Skin epidermis (tissue), 12 donors: ENCODE results near the gene NFATC3.
A peak's percentile ranks its signal among the peaks of the same experiment; 100 is the strongest.

Source experiments
- H3K27ac ChIP-seq, 21 experiments: fragments of 200-600 bp; sonication (generic) in 11 of 21; one replicate each; pipeline ENCODE4 v1.5.0; 2020; ENCODE audit warnings: mild to moderate bottlenecking in 3 of 21, inconsistent platforms in 2 of 21, moderate library complexity in 2 of 21
- H3K4me3 ChIP-seq, 7 experiments: fragments of 200-600 bp; sonication (generic) in 2 of 7; one replicate each; pipeline ENCODE4 v1.5.0; 2020; ENCODE audit warnings: inconsistent platforms in 2 of 7, mild to moderate bottlenecking in 2 of 7, moderate library complexity in 1 of 7

NFATC3 gene

DNA sequence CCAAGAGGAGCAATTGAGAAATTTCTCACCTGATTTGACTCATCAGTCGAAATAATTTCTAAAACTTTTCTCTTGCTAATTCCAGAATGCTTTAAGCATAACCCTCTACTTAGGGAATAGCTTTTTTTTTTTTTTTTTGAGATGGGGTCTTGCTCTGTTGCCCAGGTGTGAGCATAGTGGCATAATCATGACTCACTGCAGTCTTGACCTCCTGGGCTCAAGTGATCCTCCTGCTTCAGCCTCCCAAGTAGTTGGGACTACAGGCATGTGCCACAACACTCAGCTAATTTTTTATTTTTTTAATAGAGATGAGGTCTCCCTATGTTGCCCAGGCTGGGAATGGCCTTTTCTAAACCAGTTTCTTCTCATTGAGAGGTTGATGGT, 13.7 kb upstream of the NFATC3 start:
- Histone ChIP-seq H3K27ac (peak overlapping the region in 14 of 21 experiments; percentile 25 to 90 (median 64)), H3K4me3 (no peak overlapping the region)

DNA sequence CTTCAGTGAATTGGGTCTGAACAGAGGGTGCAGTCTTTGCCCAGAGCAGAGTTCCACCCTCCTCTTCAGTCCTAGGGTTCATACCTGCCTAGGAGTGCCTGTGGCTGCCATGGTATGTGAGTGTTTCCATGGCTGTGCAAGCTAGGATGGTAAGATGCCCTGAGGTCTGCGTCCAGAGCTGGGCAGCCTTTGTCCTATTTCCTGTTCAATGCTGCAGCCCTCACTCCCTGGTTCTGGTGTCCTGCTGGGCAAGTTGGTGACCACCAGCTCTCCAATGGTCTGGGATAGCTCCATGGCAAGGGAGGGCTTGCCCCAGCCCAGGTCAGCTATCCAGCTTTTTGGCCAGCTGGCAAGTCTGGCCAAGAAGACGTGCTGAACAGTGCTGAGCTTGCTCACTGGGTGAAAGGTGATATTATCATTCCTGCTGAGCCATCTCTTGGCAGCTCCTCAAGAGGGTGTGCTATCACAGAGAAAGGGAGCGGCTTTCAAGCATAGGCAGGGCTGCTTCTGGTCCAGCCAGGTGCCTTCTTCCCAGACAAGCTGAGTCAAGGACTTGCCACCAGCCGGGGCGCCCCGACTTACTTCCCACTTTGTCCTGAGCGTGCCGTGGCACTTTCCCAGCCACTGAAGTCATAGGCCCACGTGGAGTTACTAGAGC, 13.0 kb upstream of the NFATC3 start:
- Histone ChIP-seq H3K4me3 (no peak overlapping the region), H3K27ac (peak overlapping the region in 18 of 21 experiments; percentile 25 to 90 (median 62))

DNA sequence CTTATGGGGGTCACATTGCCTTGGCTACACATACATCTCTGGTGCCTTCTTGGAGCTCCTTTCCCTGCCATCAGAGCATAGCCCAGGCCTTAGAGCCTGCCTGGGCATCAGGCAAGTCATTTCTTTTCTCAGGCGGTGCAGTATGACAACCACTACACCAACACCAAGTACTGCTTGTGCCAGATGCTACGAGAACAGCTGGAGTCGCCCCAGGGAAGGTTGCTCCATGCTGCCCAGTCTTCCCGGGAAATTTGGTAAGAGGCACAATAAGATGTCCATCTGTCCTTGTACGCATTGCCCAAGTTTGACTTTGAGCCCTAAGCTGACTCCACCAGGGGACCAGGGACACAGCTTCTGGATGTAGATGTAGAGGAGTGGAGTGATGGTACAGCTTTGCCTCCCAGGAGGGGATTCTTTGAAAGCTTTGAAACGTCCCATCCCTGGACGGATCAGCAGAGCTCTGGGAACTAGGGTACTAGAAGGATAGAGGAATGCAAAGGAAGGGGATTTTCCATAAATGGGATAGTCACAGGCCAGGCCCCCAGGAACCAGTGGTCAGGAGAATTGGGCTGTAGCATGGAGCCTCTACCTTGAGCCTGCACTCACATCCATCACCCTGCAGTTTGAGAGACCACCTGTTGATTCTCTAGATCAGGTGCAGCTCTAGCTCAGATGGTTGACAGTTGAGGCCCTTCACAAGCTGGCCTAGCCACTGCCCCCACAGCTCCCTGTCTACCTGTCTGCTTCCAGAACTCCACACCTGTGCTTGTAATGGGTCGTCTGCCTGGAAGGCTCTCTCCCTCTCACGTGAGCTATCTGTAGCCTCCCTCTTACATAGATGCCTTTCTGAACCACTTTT, 11.0 kb upstream of the NFATC3 start:
- Histone ChIP-seq H3K27ac (peak overlapping the region in 9 of 21 experiments; percentile 6 to 90 (median 60)), H3K4me3 (no peak overlapping the region)

DNA sequence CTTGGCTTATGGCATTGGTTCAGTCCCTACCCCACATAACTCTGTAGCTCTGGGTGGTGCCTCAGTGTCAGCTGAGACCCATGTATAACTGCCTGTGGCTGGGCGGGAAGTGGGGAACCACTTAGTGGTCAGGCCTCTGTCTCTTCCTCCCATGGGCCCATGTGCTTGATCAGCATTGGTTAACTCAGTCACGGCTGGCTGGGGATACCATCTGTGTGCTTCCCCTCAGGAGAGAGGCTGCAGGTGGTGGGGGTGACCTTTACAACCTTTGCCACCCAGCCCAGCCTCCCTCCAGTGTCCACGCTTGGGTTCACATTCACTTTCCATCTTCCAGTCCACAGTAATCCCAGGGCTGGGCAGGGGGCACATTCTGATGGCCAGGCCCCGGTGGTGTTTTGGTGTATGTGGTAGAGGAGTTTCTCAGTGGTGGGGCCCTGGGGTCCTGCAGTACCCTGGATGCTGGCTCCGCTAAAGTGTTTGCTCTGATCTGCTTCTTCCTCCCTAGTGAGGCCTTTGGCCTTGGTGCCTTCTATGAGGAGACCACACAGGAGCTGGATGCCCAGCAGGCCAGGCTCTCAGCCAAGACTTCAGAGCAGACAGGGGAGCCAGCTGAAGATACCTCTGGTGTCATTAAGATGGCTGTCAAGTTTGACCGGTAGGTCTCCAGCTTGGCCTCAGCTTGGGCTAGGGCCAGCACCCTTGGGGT, 10.2 kb upstream of the NFATC3 start:
- Histone ChIP-seq H3K27ac (peak overlapping the region in 12 of 21 experiments; percentile 1 to 90 (median 44)), H3K4me3 (no peak overlapping the region)

DNA sequence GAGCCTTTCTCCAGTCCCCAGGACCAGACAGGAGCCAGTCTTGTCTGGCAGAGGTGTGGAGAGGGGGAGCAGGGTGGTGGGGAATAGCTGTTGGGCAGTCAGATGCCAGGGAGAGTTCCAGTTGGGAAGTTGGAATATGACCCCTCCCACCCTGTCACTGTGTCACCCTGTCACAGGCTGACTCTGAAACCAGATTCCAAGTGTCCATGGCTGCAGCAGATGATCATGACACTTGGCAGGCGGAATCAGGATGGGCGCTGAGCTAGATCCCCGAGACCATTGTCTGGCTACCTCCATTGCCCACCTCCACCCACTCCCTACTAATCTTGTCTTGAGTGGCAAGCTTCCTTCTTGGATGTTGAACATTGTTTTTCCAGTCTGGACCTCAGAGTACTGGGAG, 9.2 kb upstream of the NFATC3 start:
- Histone ChIP-seq H3K4me3 (no peak overlapping the region), H3K27ac (peak overlapping the region in 7 of 21 experiments; percentile 1 to 90 (median 75))

DNA sequence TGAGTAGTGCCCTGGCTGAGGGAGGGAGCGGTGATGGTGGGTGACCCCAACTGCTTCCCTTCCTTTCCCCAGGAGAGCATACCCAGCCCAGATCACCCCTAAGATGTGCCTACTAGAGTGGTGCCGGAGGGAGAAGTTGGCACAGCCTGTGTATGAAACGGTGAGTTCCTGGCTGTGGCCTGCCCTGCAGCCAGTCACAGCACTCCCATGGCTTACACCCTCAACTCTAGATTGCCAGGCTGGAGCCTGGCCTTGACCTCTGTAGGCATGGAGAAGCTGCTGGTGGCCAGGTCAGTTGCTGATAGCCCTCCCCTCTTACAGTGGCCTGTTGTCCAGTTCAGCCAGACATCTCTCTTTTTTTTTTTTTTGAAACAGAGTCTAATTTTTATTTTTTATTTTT, 8.6 kb upstream of the NFATC3 start:
- H3K27ac ChIP-seq: peak overlapping the region in 3 of 21 experiments; percentile 77 to 90 (median 81)
- H3K4me3 ChIP-seq: no peak overlapping the region

DNA sequence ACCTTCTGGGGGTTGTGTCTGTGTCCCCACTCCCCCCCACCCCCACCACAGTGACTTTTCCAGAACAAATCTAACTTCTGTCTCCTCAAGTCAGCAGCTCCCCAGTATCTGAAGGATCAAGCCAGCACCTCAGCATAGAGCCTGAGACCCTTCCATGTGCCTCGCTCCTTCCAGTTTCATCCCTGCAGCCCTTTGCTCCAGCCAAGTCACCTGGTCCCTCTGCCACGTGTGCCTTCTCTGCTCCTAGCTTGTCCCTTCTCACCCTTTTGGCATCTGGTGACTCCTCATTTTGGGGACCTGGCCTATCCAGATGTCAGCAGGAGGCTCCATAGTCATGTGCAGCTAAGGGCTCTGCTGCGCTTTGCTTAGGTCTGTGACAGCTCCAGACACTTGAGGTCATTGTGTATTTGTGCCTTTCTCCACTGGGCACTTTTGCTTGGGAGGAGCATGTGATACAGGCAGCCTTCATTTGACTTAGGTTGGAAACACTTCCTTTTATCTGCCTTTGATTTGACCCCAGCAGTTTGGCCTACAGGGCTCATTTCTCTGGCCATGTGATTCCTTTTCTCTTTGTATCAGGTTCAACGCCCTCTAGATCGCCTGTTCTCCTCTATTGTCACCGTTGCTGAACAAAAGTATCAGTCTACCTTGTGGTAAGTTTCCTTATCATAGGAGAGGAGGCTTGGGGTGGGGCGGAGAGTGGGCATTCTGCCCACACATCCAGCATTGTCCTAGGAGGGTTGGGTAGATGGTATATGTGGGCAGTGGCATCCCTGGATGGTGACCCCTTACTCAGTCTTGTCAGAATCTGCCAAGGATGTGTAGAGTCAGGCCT, 7.1 kb upstream of the NFATC3 start:
- Histone ChIP-seq H3K27ac (peak overlapping the region in 16 of 21 experiments; percentile 2 to 98 (median 86)), H3K4me3 (no peak overlapping the region)

DNA sequence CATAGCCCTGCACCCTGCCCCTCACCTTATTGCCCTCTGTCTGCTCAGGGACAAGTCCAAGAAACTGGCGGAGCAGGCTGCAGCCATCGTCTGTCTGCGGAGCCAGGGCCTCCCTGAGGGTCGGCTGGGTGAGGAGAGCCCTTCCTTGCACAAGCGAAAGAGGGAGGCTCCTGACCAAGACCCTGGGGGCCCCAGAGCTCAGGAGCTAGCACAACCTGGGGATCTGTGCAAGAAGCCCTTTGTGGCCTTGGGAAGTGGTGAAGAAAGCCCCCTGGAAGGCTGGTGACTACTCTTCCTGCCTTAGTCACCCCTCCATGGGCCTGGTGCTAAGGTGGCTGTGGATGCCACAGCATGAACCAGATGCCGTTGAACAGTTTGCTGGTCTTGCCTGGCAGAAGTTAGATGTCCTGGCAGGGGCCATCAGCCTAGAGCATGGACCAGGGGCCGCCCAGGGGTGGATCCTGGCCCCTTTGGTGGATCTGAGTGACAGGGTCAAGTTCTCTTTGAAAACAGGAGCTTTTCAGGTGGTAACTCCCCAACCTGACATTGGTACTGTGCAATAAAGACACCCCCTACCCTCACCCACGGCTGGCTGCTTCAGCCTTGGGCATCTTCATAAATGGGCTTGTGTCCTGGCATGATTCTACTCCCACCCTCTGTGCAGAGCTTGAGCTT, 6.3 kb upstream of the NFATC3 start:
- H3K4me3 ChIP-seq: no peak overlapping the region
- peak overlapping the region in 20 of 21 experiments; percentile 23 to 98 (median 82) for H3K27ac ChIP-seq

DNA sequence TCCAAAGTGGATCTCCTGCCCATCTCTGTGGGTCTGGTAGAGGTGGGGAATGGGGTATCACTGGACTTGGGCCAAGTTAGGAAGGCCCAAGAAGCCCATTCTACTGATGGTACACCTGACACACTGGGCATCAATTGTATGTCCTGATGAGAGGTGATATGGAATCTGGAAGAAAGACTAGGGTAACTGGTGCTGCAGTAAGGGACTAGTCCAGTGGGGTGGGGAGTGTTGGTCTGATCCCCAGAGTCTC, 5.9 kb upstream of the NFATC3 start:
- H3K27ac ChIP-seq: peak overlapping the region in 20 of 21 experiments; percentile 65 to 98 (median 82)
- no peak overlapping the region for H3K4me3 ChIP-seq

DNA sequence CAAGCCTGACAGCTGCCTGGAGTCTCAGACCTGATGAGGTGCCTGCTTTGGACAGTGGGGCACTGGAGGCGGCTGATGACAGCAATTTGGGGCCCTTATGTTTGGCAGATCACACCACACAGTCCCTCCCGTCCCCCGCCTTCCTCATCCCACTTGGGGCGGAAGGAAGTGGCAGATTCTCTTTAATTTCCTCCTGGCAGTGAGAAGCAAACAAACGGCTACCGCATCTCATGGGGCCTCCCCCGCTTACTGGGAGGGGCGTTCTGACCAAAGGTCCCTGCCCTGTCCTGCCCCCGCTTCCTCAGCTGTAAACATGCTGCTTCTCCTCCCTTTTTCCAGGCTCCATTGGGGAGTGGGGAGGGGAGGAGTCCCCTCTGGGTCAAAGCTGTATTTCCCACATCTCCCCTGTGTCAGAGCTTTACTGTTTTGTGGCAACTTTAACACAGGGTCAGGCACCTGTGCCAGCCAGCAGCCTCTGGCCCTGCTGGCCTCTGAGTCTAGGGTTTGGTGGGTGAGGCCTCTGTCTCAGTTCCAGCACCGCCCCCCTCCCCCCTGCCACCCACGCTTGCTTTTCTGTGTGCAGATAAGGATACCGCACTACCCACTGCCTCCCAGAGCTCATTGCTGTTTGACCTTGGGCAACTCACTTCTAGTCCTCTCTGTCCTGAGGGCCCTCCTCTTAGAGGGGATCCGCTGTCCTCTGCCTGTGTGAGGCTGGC, 5.4 kb upstream of the NFATC3 start:
- peak overlapping the region in 1 of 7 experiments; percentile 5 for H3K4me3 ChIP-seq
- H3K27ac ChIP-seq: peak overlapping the region; percentile 47 to 98 (median 81)

DNA sequence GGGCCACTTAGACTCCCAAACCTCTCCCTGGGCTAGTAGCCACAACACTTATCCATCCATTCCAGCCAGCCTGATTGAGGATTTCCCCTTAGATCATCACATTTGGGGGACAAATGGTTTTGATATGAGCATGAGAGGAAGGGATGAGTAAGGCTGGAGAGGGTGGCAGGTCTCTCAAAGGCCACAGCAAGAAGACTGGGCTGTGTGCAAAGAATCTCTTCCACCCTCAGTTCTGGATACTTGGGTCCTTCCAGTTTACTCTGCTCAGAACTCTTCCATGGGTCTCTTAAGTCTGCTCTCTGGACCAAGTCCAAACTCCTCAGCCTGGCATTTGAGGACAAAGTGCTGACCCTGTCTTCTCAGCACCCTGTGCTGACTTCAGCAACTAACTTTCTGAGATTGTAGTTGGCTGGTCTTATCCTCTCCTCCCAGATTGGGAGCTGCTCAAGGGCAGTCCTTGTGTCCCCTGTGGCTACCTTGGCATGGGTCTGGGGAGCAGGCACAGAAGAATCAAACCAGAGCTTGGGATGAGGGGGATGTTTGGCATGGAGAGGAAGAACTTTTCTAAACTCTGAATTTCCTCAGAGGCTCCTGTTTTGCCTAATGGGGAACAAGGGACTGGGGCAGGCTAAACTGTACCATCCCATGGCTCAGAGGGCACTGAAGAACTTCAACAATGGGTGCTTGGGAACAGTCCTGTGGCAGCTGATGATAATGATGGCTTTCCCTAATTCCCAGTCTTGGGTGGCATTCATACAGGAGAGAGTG, 3.1 kb upstream of the NFATC3 start:
- Histone ChIP-seq H3K27ac (peak overlapping the region in 17 of 21 experiments; percentile 14 to 98 (median 91)), H3K4me3 (no peak overlapping the region)

DNA sequence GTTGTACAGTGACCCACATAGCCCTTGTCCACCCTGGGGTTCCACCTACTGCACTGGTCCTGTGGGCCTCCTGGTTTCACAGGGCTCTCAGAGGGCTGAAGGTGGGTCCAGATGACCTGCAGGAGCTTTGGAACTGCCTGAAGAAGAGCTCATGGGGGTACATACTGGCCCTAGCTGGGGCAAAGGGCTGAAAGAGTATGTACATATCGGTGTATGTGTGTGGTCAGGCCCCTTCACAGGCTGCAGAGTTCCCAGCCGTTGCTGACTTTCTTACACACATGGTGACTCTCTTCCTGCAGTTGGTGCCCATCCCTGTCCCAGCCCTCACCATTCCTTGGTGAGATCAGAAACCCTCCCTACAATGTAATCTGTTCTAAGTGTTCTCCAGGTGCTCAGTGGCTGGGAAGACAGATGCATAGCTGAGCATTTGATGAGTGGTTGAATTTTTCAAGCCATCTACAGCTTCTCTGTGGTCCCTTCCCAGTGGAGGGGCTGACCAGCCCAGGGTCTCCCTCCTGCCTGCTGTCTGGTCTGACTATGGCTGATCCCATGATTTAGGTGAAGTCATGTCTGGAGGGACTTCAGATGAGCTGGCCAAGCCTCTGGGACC, 2.4 kb upstream of the NFATC3 start:
- Histone ChIP-seq H3K4me3 (no peak overlapping the region), H3K27ac (peak overlapping the region in 17 of 21 experiments; percentile 14 to 98 (median 93))

DNA sequence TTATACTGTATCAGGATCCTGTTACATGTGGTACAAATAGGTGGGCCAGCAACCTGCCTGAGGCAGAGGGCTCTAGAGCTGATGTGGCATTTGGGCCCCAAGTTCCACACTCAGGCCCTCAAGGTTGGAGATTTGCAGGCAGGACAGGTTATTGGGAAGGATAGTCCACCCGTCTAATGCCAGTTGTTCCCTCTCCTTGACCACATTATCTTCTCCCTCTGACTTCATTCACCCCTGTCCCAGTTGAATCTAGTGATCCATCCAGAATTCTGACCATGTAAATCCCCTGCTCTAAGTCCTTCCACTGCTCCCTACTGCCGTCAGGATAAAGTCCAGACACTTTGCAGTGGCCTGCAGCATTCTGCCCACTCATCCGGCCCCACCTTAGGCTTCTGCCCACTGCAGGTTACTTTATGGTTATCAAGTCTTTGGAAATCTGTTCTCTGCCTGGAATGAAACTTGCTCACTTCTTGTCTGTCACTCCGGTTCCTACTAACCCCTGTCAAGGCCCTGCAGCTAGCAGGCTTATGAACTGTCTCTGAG, 1.9 kb upstream of the NFATC3 start:
- H3K4me3 ChIP-seq: no peak overlapping the region
- peak overlapping the region in 20 of 21 experiments; percentile 86 to 98 (median 94) for H3K27ac ChIP-seq

DNA sequence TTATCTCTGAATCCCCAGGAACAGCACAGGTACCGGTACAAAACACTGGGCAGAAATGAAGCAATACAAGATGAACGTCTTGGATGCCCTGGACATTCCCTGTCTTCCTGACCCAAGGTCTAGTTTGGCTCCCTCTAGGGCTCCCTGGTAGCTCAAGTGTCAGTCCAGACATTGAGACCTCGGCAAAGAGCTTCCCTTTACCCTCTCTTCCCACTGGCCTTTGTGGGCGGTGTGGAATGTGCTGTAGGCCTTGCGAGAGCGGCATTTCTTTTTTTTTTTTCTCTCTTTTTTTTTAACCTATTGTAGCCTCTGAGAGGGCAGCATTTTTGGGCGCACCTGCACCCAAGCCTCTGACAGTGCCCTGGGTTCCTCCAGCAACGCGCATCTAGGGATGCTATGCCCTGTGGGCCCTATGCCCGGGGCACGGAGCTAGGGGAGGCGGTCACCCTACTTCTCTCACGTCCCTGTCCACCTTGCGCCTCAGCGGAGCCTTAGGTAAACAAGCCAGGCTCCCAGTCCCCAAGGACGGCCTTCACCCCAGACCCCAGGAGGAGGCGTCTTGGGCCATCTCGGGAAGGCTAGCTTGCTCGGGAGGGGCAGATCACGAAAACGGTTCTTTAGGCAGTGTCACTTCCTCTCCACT, 1.2 kb upstream of the NFATC3 start:
- H3K4me3 ChIP-seq: peak overlapping the region; percentile 56 to 96 (median 87)
- H3K27ac ChIP-seq: peak overlapping the region; percentile 86 to 98 (median 94)

DNA sequence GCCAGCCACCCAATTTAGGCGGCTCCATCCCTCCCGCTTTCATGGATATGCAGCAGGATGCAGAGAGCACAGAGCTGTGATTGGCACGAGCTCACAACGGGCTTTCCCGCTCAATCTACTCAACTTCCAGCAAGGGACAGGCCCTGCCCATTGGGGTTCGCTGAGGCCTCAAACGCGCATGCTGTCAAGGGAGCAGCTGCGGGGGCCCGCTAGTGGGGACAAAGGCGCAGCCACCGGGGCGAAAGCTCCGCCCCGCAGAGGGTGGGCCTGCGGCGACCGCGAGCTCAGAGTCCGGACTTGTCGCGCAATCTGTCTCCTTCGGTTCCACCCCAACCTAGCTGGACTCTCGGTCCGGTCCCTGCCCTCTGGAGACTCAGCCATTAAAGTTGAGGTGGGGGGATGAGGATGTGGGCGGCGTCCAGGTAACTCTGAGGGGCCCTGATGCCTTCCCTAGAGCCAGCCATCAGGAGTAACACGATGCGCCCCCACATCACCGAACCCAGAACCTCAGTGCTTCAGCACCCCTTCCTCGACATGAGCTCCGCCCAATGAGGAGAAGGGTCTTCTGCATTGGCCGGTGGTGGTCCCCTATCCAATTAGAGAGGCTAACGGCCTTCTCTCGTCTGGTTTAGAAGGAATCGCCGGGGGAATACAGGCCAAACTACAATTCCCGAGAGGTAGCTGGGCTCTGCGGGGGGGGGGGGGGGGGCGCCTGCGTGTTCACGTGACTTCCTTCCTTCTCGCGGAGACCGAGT, 489 bp upstream of the NFATC3 start:
- H3K4me3 ChIP-seq: peak overlapping the region; percentile 56 to 96 (median 87)
- peak overlapping the region; percentile 86 to 98 (median 94) for H3K27ac ChIP-seq
